Mesenchymal stem cell (in vitro differentiated cells and primary cell): ENCODE measurements around the gene MEIOB.
"Not testable (repeated sequence)": the region's sequence is repeated elsewhere in the genome, so short reads cannot be mapped to it uniquely, and the experiment has no call there.

Experiments used
- DNase-seq: peaks from one replicate; pipeline ENCODE4 v3.0.0-alpha.2; 2013
- H2AFZ ChIP-seq: one replicate; pipeline ENCODE4 v1.6.1; 2013; ENCODE audit warnings: low read depth, mild to moderate bottlenecking, control low read depth, inconsistent platforms, low read length, moderate library complexity
- H2AK5ac ChIP-seq: 2 replicates; pipeline ENCODE4 v1.6.1; 2013; ENCODE audit warnings: low read length, moderate library complexity, mild to moderate bottlenecking, inconsistent platforms; ENCODE audit not compliant: severe bottlenecking
- H2BK120ac ChIP-seq: one replicate; pipeline ENCODE4 v1.6.1; 2013; ENCODE audit warnings: low read depth, mild to moderate bottlenecking, inconsistent platforms, low read length, moderate library complexity
- H2BK12ac ChIP-seq, 2 experiments: one replicate each; pipeline ENCODE4 v1.6.1; 2013; ENCODE audit warnings: inconsistent platforms in 2 of 2, low read length in 2 of 2, mild to moderate bottlenecking in 2 of 2, moderate library complexity in 2 of 2, control low read depth in 1 of 2
- H2BK15ac ChIP-seq: one replicate; pipeline ENCODE4 v1.6.1; 2013; ENCODE audit warnings: mild to moderate bottlenecking, low read depth, inconsistent platforms; ENCODE audit not compliant: poor library complexity, severe bottlenecking
- H2BK5ac ChIP-seq: 2 replicates; pipeline ENCODE4 v1.6.1; 2013; ENCODE audit warnings: low read depth, mild to moderate bottlenecking, low read length, control low read depth, inconsistent platforms; ENCODE audit not compliant: poor library complexity, severe bottlenecking
- H3K14ac ChIP-seq, 2 experiments: one replicate each; pipeline ENCODE4 v1.6.1; 2013; ENCODE audit warnings: inconsistent platforms in 2 of 2, low read length in 2 of 2, control low read depth in 1 of 2, mild to moderate bottlenecking in 1 of 2, moderate library complexity in 1 of 2
- H3K18ac ChIP-seq, 2 experiments: one replicate each; pipeline ENCODE4 v1.6.1; 2013; ENCODE audit warnings: inconsistent platforms in 2 of 2, low read length in 2 of 2, control low read depth in 1 of 2, low read depth in 1 of 2, mild to moderate bottlenecking in 1 of 2
- H3K23ac ChIP-seq, 2 experiments: one replicate each; pipeline ENCODE4 v1.6.1; 2013; ENCODE audit warnings: inconsistent platforms in 2 of 2, low read length in 2 of 2, mild to moderate bottlenecking in 2 of 2, moderate library complexity in 2 of 2, control low read depth in 1 of 2
- H3K27ac ChIP-seq: 2 replicates; pipeline ENCODE4 v1.5.1; 2013; ENCODE audit warnings: mild to moderate bottlenecking, moderate library complexity, low read length, control low read depth, inconsistent platforms; ENCODE audit not compliant: poor library complexity, severe bottlenecking
- H3K27me3 ChIP-seq, 2 experiments: 2 replicates each; pipeline versions ENCODE4 v1.6.1 to v1.7.0; 2013; ENCODE audit warnings: low read length in 2 of 2, mild to moderate bottlenecking in 2 of 2, moderate library complexity in 2 of 2, control low read depth in 1 of 2, inconsistent platforms in 1 of 2; ENCODE audit not compliant: control insufficient read depth in 1 of 2, insufficient read depth in 1 of 2
- H3K36me3 ChIP-seq, 2 experiments: 2 replicates each; pipeline versions ENCODE4 v1.6.1 to v1.7.0; 2013; ENCODE audit warnings: low read length in 2 of 2, control low read depth in 1 of 2, inconsistent platforms in 1 of 2, low read depth in 1 of 2, mild to moderate bottlenecking in 1 of 2; ENCODE audit not compliant: insufficient read depth in 2 of 2, control insufficient read depth in 1 of 2
- H3K4ac ChIP-seq, 2 experiments: one replicate each; pipeline ENCODE4 v1.6.1; 2013; ENCODE audit warnings: inconsistent platforms in 2 of 2, low read length in 2 of 2, mild to moderate bottlenecking in 2 of 2, moderate library complexity in 2 of 2, control low read depth in 1 of 2, low read depth in 1 of 2
- H3K4me1 ChIP-seq: 2 replicates; pipeline ENCODE4 v1.6.1; 2013; ENCODE audit warnings: low read depth, low read length, control low read depth; ENCODE audit not compliant: control insufficient read depth, insufficient read depth
- H3K4me2 ChIP-seq: 2 replicates; pipeline ENCODE4 v1.6.1; 2013; ENCODE audit warnings: low read length, mild to moderate bottlenecking, inconsistent platforms; ENCODE audit not compliant: poor library complexity, severe bottlenecking
- H3K4me3 ChIP-seq, 2 experiments: 2 replicates each; pipeline versions ENCODE4 v1.5.1 to v1.7.0; 2013; ENCODE audit warnings: low read length in 2 of 2, mild to moderate bottlenecking in 2 of 2, control low read depth in 1 of 2, low read depth in 1 of 2; ENCODE audit not compliant: insufficient read depth in 1 of 2
- H3K79me1 ChIP-seq: replicated peaks from 2 replicates; pipeline ENCODE4 v1.6.1; 2013; ENCODE audit warnings: mild to moderate bottlenecking, control low read depth, low read length, inconsistent platforms; ENCODE audit not compliant: poor library complexity, severe bottlenecking
- H3K9ac ChIP-seq: 2 replicates; pipeline ENCODE4 v1.7.0; 2013; ENCODE audit warnings: mild to moderate bottlenecking, low read length, moderate library complexity
- H3K9me3 ChIP-seq: 2 replicates; pipeline ENCODE4 v1.7.0; 2013; ENCODE audit warnings: mild to moderate bottlenecking, low read length; ENCODE audit not compliant: control insufficient read depth
- H4K8ac ChIP-seq: one replicate; pipeline ENCODE4 v1.6.1; 2013; ENCODE audit warnings: inconsistent platforms, mild to moderate bottlenecking, low read length, moderate library complexity
- H4K91ac ChIP-seq: one replicate; pipeline ENCODE4 v1.6.1; 2013; ENCODE audit warnings: mild to moderate bottlenecking, low read length, inconsistent platforms
- WGBS: methylation state at CpG from one replicate; pipeline ENCODE4 v1.1.7; 2013; ENCODE audit warnings: mixed read lengths; 5-methylcytosine and 5-hydroxymethylcytosine counted together

MEIOB gene

GRCh38 chr16:1887711-1888354, 15.9 kb upstream of the MEIOB start:
- H3K27ac ChIP-seq, result no peak overlapping the region
- H3K18ac ChIP-seq, result no peak overlapping the region
- H3K14ac ChIP-seq, result no peak overlapping the region
- H4K8ac ChIP-seq, result no peak overlapping the region
- no peak overlapping the region for H2AFZ ChIP-seq
- H3K9ac ChIP-seq, result no peak overlapping the region
- no peak for DNase-seq
- H2BK5ac ChIP-seq, result no peak overlapping the region
- H3K36me3 ChIP-seq, result no peaks in the 10 kb centered on the region
- H2BK120ac ChIP-seq, result no peak overlapping the region
- H2AK5ac ChIP-seq, result no peak overlapping the region
- WGBS, result 91% methylated on average over 13 of the region's 14 CpGs
- H3K4ac ChIP-seq, result no peak overlapping the region
- H2BK15ac ChIP-seq, result no peak overlapping the region
- no peak overlapping the region for H2BK12ac ChIP-seq
- H3K23ac ChIP-seq, result no peak overlapping the region
- no peak overlapping the region for H3K4me2 ChIP-seq
- peaks cover 14 to 57% of the 10 kb centered on the region in 2 experiments for H3K27me3 ChIP-seq
- H3K79me1 ChIP-seq, result no peaks in the 10 kb centered on the region
- no peaks in the 10 kb centered on the region for H3K9me3 ChIP-seq
- no peaks in the 10 kb centered on the region for H3K4me1 ChIP-seq
- no peak overlapping the region for H4K91ac ChIP-seq
- H3K4me3 ChIP-seq, result no peak overlapping the region

- Histone ChIP-seq H2AK5ac (no peak overlapping the region), H3K4me3 (no peak overlapping the region)
Measured at GRCh38 chr16:1884889-1885288, 12.9 kb upstream of the MEIOB start.

GRCh38 chr16:1884155-1884760, 12.3 kb upstream of the MEIOB start:
- H4K91ac ChIP-seq, result no peak overlapping the region
- H3K18ac ChIP-seq, result no peak overlapping the region
- no peaks in the 10 kb centered on the region for H3K79me1 ChIP-seq
- no peak overlapping the region for H3K4me2 ChIP-seq
- no peaks in the 10 kb centered on the region for H3K36me3 ChIP-seq
- no peak overlapping the region for H2AK5ac ChIP-seq
- H3K27ac ChIP-seq, result no peak overlapping the region
- H2BK120ac ChIP-seq, result no peak overlapping the region
- no peak overlapping the region for H3K14ac ChIP-seq
- peak; percentile 15 for DNase-seq
- H3K9me3 ChIP-seq, result no peaks in the 10 kb centered on the region
- H3K9ac ChIP-seq, result no peak overlapping the region
- no peak overlapping the region for H3K4me3 ChIP-seq
- H3K4me1 ChIP-seq, result no peaks in the 10 kb centered on the region
- no peak overlapping the region for H2BK15ac ChIP-seq
- H2BK12ac ChIP-seq, result no peak overlapping the region
- no peak overlapping the region for H3K4ac ChIP-seq
- no peak overlapping the region for H4K8ac ChIP-seq
- H3K23ac ChIP-seq, result no peak overlapping the region
- H2AFZ ChIP-seq, result no peak overlapping the region
- H2BK5ac ChIP-seq, result no peak overlapping the region
- peaks cover 0 to 48% of the 10 kb centered on the region in 2 experiments for H3K27me3 ChIP-seq
- WGBS, result 82% methylated on average over 11 of the region's 13 CpGs

More at GRCh38 chr16:1884889-1885288, 12.9 kb upstream of the MEIOB start:
- H3K4me1 ChIP-seq, result no peaks in the 10 kb centered on the region
- H3K27ac ChIP-seq, result no peak overlapping the region
- no peak overlapping the region for H3K4ac ChIP-seq
- no peaks in the 10 kb centered on the region for H3K36me3 ChIP-seq
- H4K91ac ChIP-seq, result no peak overlapping the region
- peaks cover 1 to 48% of the 10 kb centered on the region in 2 experiments for H3K27me3 ChIP-seq
- no peak for DNase-seq
- no peak overlapping the region for H3K23ac ChIP-seq
- H3K79me1 ChIP-seq, result no peaks in the 10 kb centered on the region
- no peak overlapping the region for H3K4me2 ChIP-seq
- H3K18ac ChIP-seq, result no peak overlapping the region
- H2BK12ac ChIP-seq, result no peak overlapping the region
- no peak overlapping the region for H3K14ac ChIP-seq
- H2BK5ac ChIP-seq, result no peak overlapping the region
- H2BK15ac ChIP-seq, result no peak overlapping the region
- H3K9ac ChIP-seq, result no peak overlapping the region
- WGBS, result 72% methylated on average over 5 of the region's 5 CpGs
- H2AFZ ChIP-seq, result no peak overlapping the region
- H4K8ac ChIP-seq, result no peak overlapping the region
- no peaks in the 10 kb centered on the region for H3K9me3 ChIP-seq
- H2BK120ac ChIP-seq, result no peak overlapping the region

- not testable (repeated sequence) for DNase-seq, H2AFZ ChIP-seq, H3K4me2 ChIP-seq, H3K4me1 ChIP-seq, H3K27ac ChIP-seq, H2BK12ac ChIP-seq, H4K8ac ChIP-seq, H2BK15ac ChIP-seq, H2BK120ac ChIP-seq, H2AK5ac ChIP-seq, H3K14ac ChIP-seq, H3K4ac ChIP-seq, H3K36me3 ChIP-seq, H3K18ac ChIP-seq, H3K79me1 ChIP-seq, H3K4me3 ChIP-seq, H4K91ac ChIP-seq, H3K23ac ChIP-seq, H2BK5ac ChIP-seq, H3K9ac ChIP-seq, H3K9me3 ChIP-seq
- 86% methylated on average over 9 of the region's 9 CpGs for WGBS
- H3K27me3 ChIP-seq, result peaks cover 5 to 61% of the 10 kb centered on the region in 2 experiments
Measured at GRCh38 chr16:1881172-1881571, 9.2 kb upstream of the MEIOB start.
